Bronchial epithelial cell (primary cell): Measurements from ENCODE around the gene TRERF1. TPM values are rescaled to one million over a fixed set of nuclear protein-coding genes. Genes with fewer than 3 reads are reported as not detected.
"Not testable (repeated sequence)": the region's sequence is repeated elsewhere in the genome, so short reads cannot be mapped to it uniquely, and the experiment has no call there.

ENCODE experiments used
- DNase-seq: peaks from one replicate; pipeline ENCODE4 v3.0.0-alpha.2; 2010; ENCODE audit warnings: low read depth
- FAIRE-seq: peaks from 2 replicates; lab custom pipeline; 2011; peaks lifted over from hg19 to GRCh38; lab: Jason Lieb, UNC
- H3K27me3 ChIP-seq: 2 replicates; pipeline ENCODE4 v1.5.1; 2011; ENCODE audit warnings: low read length; ENCODE audit not compliant: control insufficient read depth, insufficient read depth
- H3K36me3 ChIP-seq: 2 replicates; pipeline ENCODE4 v1.5.1; 2011; ENCODE audit warnings: low read length; ENCODE audit not compliant: control insufficient read depth, insufficient read depth
- H3K4me3 ChIP-seq: 2 replicates; pipeline ENCODE4 v1.5.1; 2011; ENCODE audit warnings: mild to moderate bottlenecking, low read depth, low read length, control low read depth
- total RNA-seq: library from RNA; depleted of rRNA; stranded (reverse); fragments of >200 nt; gene quantifications from 2 replicates; pipeline ENCODE4 v1.2.1, GENCODE V29; 2014
- TF ChIP-seq, protein P1 (sequence below): IDR thresholded peaks from 2 replicates; pipeline ENCODE4 v1.5.1; 2011; ENCODE audit warnings: mild to moderate bottlenecking, moderate library complexity, low read length, control low read depth, inconsistent platforms; ENCODE audit not compliant: insufficient read depth, severe bottlenecking

The TRERF1 gene
- total RNA-seq, 1 donor from 2014 or later = 1.8 TPM

DNA sequence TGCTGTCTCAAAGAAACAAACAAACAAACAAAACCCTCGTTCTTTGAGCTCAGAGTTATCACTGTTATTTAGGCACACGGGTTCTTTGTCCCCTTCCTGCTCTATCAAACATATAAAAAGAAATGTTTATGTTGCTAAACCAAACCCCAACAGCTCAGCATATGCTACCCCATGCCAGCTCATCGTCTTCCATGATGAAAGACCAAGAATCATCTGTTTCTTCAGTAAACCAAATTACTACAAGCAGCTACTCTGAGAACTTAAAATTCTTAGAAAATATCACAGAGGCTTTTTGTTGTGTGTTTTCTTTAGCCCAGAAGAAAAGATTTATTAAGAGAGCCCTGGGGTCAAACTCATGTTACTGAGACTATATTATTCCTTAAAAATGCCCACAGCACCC, 4.7 kb downstream of the TRERF1 start:
- FAIRE-seq (no peak), DNase-seq (no peak)
- TF ChIP-seq, protein P1, sequence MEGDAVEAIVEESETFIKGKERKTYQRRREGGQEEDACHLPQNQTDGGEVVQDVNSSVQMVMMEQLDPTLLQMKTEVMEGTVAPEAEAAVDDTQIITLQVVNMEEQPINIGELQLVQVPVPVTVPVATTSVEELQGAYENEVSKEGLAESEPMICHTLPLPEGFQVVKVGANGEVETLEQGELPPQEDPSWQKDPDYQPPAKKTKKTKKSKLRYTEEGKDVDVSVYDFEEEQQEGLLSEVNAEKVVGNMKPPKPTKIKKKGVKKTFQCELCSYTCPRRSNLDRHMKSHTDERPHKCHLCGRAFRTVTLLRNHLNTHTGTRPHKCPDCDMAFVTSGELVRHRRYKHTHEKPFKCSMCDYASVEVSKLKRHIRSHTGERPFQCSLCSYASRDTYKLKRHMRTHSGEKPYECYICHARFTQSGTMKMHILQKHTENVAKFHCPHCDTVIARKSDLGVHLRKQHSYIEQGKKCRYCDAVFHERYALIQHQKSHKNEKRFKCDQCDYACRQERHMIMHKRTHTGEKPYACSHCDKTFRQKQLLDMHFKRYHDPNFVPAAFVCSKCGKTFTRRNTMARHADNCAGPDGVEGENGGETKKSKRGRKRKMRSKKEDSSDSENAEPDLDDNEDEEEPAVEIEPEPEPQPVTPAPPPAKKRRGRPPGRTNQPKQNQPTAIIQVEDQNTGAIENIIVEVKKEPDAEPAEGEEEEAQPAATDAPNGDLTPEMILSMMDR = no peak
- H3K27me3 ChIP-seq = no peaks in the 10 kb centered on the region
- no peaks in the 10 kb centered on the region for H3K36me3 ChIP-seq
- H3K4me3 ChIP-seq = no peak overlapping the region

DNA sequence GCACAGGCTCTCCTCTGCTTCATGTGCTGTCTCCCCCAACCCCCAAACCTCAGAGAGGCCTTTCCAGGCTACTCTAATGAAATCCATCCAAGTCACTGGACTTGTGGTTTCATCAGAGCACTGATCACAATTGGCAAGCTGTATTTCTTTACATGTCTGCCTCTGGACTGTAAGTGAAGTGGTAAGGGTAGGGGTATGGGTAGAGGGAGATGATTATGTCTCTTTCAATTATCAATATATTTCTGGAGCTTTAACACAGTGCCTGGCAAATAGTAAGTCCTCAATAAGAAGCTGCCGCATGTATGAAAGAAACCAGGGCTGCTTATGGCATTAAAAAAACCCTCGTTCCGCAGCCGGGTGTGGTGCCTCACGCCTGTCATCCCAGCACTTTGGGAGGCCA, 5.4 kb downstream of the TRERF1 start:
- TF ChIP-seq, protein P1 = no peak
- Histone ChIP-seq H3K4me3 (no peak overlapping the region), H3K27me3 (no peaks in the 10 kb centered on the region), H3K36me3 (no peaks in the 10 kb centered on the region)
- no peak for DNase-seq
- no peak for FAIRE-seq

DNA sequence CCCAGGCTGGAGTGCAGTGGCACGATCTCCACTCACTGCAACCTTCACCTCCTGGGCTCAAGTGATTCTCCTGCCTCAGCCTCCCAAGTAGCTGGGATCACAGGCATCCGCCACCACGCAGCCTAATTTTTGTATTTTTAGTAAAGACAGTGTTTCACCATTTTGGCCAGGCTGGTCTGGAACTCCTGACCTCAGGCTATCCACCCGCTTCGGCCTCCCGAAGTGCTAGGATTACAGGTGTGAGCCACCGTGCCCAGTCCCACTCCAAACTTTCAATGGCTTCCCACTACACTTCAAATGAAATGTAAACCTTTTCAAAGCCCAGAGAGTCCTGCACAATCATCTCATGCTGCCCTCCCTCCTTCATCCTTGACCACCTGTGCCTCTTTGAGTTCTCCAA, 5.8 kb downstream of the TRERF1 start:
- not testable (repeated sequence) for H3K27me3 ChIP-seq, DNase-seq, H3K36me3 ChIP-seq, FAIRE-seq, H3K4me3 ChIP-seq

DNA sequence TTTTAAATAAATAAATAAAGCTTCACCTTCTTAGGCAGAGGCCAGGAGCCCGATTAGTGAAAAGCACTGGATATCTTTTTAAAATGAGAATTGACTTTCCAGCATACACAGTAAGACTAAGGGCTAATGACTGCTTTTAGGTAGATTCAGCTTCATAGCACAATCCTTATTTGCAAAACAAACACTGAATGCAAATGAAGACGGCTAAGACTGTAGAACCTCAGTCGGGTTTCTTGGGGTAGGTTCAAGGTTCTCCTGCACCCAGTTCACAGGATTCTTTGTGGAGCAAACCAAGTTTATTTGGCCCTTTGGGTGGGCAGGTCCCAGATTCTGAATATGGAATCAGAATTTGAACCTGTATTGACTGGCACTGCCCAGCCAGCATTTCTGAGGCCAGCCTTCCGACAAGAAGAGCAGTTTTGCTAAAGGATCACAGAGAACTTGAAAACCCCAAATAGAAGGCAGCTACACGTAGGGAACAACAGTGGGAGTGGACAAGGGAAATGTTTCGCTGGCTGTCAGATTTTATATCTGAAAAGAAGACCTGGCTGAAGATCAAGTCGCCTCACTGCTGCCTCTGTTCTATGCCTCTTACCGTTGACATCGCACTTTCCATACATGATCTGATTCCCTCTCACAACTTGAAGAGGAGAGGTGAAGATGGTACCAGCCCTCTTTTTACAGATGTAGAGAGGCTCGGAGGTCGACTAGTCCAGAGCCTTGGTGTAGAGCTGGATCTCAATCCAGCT, 8.2 kb downstream of the TRERF1 start:
- Histone ChIP-seq H3K36me3 (no peaks in the 10 kb centered on the region), H3K4me3 (no peak overlapping the region), H3K27me3 (no peaks in the 10 kb centered on the region)
- DNase-seq (no peak), FAIRE-seq (no peak)
- TF ChIP-seq, protein P1 = no peak

DNA sequence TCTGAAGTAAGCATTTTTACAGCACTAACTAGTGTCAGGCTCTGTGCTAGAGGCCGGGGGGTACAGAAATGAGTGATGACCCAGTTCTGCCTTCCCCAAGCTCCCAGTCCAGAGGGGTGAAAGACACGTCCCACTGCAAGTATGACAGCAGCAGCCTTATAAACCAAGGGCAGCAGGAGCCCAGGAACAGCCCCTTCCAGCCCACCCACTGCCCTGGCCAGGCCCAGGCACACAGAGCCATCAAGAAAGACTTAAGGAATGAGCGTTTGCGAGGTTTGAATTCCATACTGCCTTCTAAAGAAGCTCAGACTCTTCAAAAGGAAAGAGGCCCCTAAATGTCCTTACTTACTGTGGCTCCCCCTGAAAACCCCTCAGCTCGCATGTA, 10.0 kb downstream of the TRERF1 start:
- H3K27me3 ChIP-seq = no peaks in the 10 kb centered on the region
- TF ChIP-seq, protein P1 = no peak
- no peaks in the 10 kb centered on the region for H3K36me3 ChIP-seq
- H3K4me3 ChIP-seq = no peak overlapping the region
- FAIRE-seq (no peak), DNase-seq (no peak)

DNA sequence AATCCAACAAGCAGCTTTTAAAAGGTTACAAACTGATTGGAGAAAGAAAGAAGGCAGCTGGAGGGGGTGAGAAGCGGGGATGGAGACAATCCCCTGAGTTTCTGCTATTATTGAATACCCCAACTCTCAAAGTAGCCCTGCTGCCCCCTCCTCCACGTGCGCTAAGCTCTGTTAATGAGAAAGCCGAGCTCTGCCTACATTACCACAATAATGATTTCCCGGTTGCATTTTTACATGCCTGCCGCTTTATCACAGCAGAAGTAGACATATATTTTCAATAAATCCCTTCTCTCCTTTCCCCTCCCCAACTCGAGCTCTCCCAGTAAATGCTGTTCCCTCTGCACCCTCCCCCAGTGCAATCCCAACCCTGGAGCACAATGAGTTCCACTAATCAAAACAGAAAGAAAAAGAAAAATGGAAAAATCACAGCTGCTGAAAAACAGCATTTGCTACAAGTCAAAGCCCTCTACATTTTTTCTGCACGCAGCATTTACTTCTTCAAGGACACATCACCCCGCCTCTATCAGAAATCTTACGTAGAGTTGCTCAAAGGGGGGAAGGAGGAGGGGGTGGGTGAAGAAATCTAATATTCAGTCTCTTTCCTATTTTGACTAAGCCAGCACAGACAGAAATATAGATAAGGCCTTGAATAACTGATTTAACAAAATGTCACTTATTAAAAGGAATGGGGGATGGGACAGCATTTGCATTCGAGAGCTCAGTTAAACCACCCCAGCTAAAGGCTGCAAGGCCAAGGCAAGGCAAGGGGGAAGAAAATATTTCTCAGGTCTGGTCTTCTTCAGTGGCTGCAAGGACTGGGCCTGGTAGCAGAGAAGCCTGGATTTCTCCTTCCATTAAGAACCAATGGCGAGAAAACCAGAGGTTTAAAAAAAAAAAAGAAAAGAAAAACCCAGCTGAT, 10.7 kb downstream of the TRERF1 start:
- TF ChIP-seq, protein P1 = no peak
- FAIRE-seq (no peak), DNase-seq (no peak)
- H3K27me3 ChIP-seq = no peaks in the 10 kb centered on the region
- H3K4me3 ChIP-seq = no peak overlapping the region
- H3K36me3 ChIP-seq = no peaks in the 10 kb centered on the region
